Psoas muscle (tissue), 8 donors: ENCODE data around the gene PAK5. TPM values are rescaled to one million over a fixed set of nuclear protein-coding genes. Genes with fewer than 3 reads are reported as not detected.

Experiments used
- ATAC-seq, 4 donors: fragments of 200-7000 bp; cut with Tn5 transposase; one replicate each; pipeline ENCODE4 v1.9.1; 2020; ENCODE audit warnings: moderate library complexity in 3 of 4, mild to moderate bottlenecking in 2 of 4
- DNase-seq, 2 donors: peaks; one replicate each; pipeline ENCODE4 v3.0.0-alpha.2; 2020
- H3K27ac ChIP-seq: fragments of 200-600 bp; one replicate; pipeline ENCODE4 v1.8.0; 2022
- H3K27me3 ChIP-seq, 3 donors: fragments of 200-600 bp in 1 of 3; one replicate each; pipeline versions ENCODE4 v1.6.1 to v1.8.0; 2013 to 2022; ENCODE audit warnings: low read length in 2 of 3, mild to moderate bottlenecking in 2 of 3, moderate library complexity in 1 of 3; ENCODE audit not compliant: insufficient read depth in 3 of 3
- H3K36me3 ChIP-seq, 2 donors: fragments of 200-600 bp in 1 of 2; one replicate each; pipeline versions ENCODE4 v1.6.1 to v1.8.0; 2013 to 2022; ENCODE audit warnings: low read depth in 1 of 2, mild to moderate bottlenecking in 1 of 2, moderate library complexity in 1 of 2; ENCODE audit not compliant: insufficient read depth in 1 of 2
- H3K4me1 ChIP-seq: fragments of 200-600 bp; one replicate; pipeline ENCODE4 v1.8.0; 2022
- H3K4me3 ChIP-seq: fragments of 200-600 bp; one replicate; pipeline ENCODE4 v1.8.0; 2022; ENCODE audit warnings: mild to moderate bottlenecking
- H3K9me3 ChIP-seq: fragments of 200-600 bp; one replicate; pipeline ENCODE4 v1.8.0; 2022
- CTCF ChIP-seq: fragments of 200-600 bp; IDR thresholded peaks from one replicate; pipeline ENCODE4 v1.8.0; 2022; ENCODE audit warnings: antibody characterized with exemption
- WGBS, 3 donors: extraction: QIAGEN DNeasy Blood & Tissue Kit; methylation state at CpG; one replicate each; pipeline versions ENCODE4 v1.1.6 to v1.1.7; 2013; 5-methylcytosine and 5-hydroxymethylcytosine counted together
- intact Hi-C, 2 donors: fragments of 100-400 bp; cut with DNase I; formaldehyde crosslinking; loops; one replicate each; pipeline versions ENCODE4 v1.11.0 to v1.14.2; 2022
- polyA plus RNA-seq, 3 donors: library from polyadenylated mRNA; stranded (reverse); fragments of 200-250 nt; gene quantifications; one replicate each; pipeline ENCODE4 v1.2.3, GENCODE V29; 2013
- total RNA-seq, 4 donors: library from RNA; stranded (reverse); fragmentation: NEBNext Ultra II Directional in 2 of 4; extraction: Animal tissue kit (Norgen Biotek cat#: 25700) in 2 of 4; gene quantifications; one replicate each; pipeline versions ENCODE4 v1.2.1 to v1.2.4, GENCODE V29; 2021 to 2023
- donor health status: healthy with polysubstance abuse.
- donor health status: DM: no; HTN: no; CAD: no; lungs with moderate emphysema.
- donor health status: Bipolar disorder and iron deficiency.
- donor health status: healthy.
- donor health status: DM: yes; HTN: yes; CAD: no.
- donor health status: DM: no; HTN: no; CAD: no.
- donor health status: DM: no; HTN: no; CAD: no.
- donor health status: DM: yes; HTN: yes; CAD: no.

The PAK5 gene
- total and polyA plus RNA-seq, 7 donors: 0.01 TPM; not detected in 6

GRCh38 chr20:9496155-9496554, 342.7 kb downstream of the PAK5 start:
- intact Hi-C loops: no loop called here
- Histone ChIP-seq H3K36me3 (no peaks in the 10 kb centered on the region), H3K9me3 (no peaks in the 10 kb centered on the region), H3K27me3 (peaks cover 0 to 2% (median 0%) of the 10 kb centered on the region in 3 donors), H3K27ac (no peak overlapping the region), H3K4me1 (no peaks in the 10 kb centered on the region), H3K4me3 (no peak overlapping the region)
- ATAC-seq: no peak
- no peak for TF ChIP-seq CTCF
- WGBS, 3 donors: 86 to 90% (median 89%) methylated on average over 3 of the region's 3 CpGs
- no peak for DNase-seq

GRCh38 chr20:9495701-9496100, 343.2 kb downstream of the PAK5 start:
- H3K4me3 ChIP-seq: no peak overlapping the region
- no peak for ATAC-seq
- DNase-seq: no peak
- no peaks in the 10 kb centered on the region for H3K4me1 ChIP-seq
- 41 to 50% (median 45%) methylated on average over 2 of the region's 2 CpGs for WGBS, 3 donors
- no peaks in the 10 kb centered on the region for H3K36me3 ChIP-seq
- intact Hi-C loops: no loop called here
- TF ChIP-seq CTCF: no peak
- H3K27me3 ChIP-seq: peaks cover 0 to 2% (median 0%) of the 10 kb centered on the region in 3 donors
- no peaks in the 10 kb centered on the region for H3K9me3 ChIP-seq
- H3K27ac ChIP-seq: no peak overlapping the region

GRCh38 chr20:9493803-9494202, 345.1 kb downstream of the PAK5 start:
- intact Hi-C loops: no loop called here
- 66% methylated on average over 2 of the region's 2 CpGs for WGBS, 3 donors
- H3K27ac ChIP-seq: no peak overlapping the region
- DNase-seq (no peak), ATAC-seq (no peak)
- H3K27me3 ChIP-seq: peaks cover 0 to 2% (median 0%) of the 10 kb centered on the region in 3 donors
- H3K9me3 ChIP-seq: no peaks in the 10 kb centered on the region
- no peak for TF ChIP-seq CTCF
- H3K4me1 ChIP-seq: no peaks in the 10 kb centered on the region
- no peak overlapping the region for H3K4me3 ChIP-seq
- no peaks in the 10 kb centered on the region for H3K36me3 ChIP-seq

- intact Hi-C loops: no loop called here
- TF ChIP-seq CTCF: no peak
- Histone ChIP-seq H3K27me3 (peaks cover 0 to 2% (median 0%) of the 10 kb centered on the region in 3 donors), H3K4me1 (no peaks in the 10 kb centered on the region), H3K27ac (no peak overlapping the region), H3K4me3 (no peak overlapping the region), H3K9me3 (no peaks in the 10 kb centered on the region), H3K36me3 (no peaks in the 10 kb centered on the region)
- ATAC-seq: no peak
- DNase-seq: no peak
- 45 to 51% (median 49%) methylated on average over 4 of the region's 4 CpGs for WGBS, 3 donors
These were observed 346.8 kb downstream of the PAK5 start for GRCh38 chr20:9492067-9492466.

GRCh38 chr20:9491324-9491723, 347.6 kb downstream of the PAK5 start:
- no peak for TF ChIP-seq CTCF
- H3K27ac ChIP-seq: no peak overlapping the region
- intact Hi-C loops: no loop called here
- DNase-seq (no peak), ATAC-seq (no peak)
- H3K4me1 ChIP-seq: no peaks in the 10 kb centered on the region
- no peak overlapping the region for H3K4me3 ChIP-seq
- 22 to 56% (median 35%) methylated on average over 1 of the region's 1 CpG for WGBS, 3 donors
- H3K27me3 ChIP-seq: peaks cover 0 to 2% (median 0%) of the 10 kb centered on the region in 3 donors
- no peaks in the 10 kb centered on the region for H3K9me3 ChIP-seq
- H3K36me3 ChIP-seq: no peaks in the 10 kb centered on the region
